ENCODE data around the gene CDCA7L.

CDCA7L gene, protein sequence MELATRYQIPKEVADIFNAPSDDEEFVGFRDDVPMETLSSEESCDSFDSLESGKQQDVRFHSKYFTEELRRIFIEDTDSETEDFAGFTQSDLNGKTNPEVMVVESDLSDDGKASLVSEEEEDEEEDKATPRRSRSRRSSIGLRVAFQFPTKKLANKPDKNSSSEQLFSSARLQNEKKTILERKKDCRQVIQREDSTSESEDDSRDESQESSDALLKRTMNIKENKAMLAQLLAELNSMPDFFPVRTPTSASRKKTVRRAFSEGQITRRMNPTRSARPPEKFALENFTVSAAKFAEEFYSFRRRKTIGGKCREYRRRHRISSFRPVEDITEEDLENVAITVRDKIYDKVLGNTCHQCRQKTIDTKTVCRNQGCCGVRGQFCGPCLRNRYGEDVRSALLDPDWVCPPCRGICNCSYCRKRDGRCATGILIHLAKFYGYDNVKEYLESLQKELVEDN

GRCh38 chr7:21945454-21946221 is at the start of gene CDCA7L:
Gene CDCA7L, minus strand, starts transcription at chr7:21945899. Its CDS starts 95 bp downstream, at chr7:21945804.
- peak; percentile 68 for DNase-seq

DNA sequence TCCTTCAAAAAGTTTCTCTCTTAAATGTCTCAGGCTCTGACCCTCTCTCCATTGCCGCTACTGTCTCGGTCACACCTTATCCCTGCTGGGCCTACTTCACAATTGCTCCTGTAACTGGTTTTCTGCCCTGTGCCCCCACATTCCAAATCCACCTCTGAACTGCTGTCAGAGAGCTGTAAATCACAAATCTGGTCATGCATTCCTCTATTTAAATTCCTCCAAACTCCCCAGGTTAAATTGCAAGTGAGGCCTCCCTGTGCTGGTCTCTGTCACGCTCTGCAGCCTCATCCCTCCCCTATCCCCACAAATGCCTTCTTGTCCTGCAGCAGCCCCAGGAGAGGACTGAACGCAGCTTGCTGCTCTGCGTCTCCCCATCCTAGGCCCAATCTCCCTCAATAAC is 40.4 kb upstream of the CDCA7L start:
- no peak for DNase-seq

DNA sequence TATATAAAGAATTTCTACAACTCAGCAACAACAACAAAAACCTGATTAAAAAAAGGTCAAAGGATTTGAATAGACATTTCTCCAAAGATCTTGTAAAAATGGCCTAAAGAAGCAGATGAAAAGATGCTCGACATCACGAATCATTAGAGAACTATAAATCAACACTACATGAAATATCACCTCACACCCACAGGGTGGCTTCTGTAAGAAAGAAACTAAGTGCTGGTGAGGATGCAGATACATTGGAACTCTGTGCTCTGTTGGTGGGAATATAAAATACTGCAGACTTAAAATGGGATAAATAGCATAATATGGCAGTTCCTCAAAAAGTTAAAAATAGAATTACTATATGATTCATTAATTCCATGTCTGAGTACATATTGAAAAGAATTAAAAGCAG is 38.3 kb upstream of the CDCA7L start:
- no peak for DNase-seq

DNA sequence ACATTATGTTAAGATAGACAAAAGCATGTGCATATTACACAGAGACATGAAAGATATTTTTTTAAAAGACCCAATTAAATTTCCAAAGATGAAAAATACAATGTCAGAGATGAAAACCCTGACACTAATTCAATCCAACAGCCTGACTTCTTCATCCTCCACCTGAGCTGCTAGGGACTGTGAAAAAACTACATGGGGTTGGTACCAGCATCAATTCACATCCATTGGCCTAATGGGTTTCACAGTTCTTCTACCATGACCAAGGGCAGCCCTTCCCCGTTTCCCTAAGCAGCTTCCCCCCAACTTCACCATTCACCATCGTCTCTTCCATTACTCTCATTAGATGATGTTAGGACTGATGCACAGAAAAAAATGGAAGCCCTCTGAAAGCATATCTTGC is 37.4 kb upstream of the CDCA7L start:
- no peak for DNase-seq

- DNase-seq = no peak
Observed at GRCh38 chr7:21981524-21981923, 35.8 kb upstream of the CDCA7L start.

GRCh38 chr7:21980926-21981500 is 35.3 kb upstream of the CDCA7L start:
- DNase-seq = no peak

GRCh38 chr7:21972397-21972784 is 26.7 kb upstream of the CDCA7L start:
- DNase-seq = no peak

DNA sequence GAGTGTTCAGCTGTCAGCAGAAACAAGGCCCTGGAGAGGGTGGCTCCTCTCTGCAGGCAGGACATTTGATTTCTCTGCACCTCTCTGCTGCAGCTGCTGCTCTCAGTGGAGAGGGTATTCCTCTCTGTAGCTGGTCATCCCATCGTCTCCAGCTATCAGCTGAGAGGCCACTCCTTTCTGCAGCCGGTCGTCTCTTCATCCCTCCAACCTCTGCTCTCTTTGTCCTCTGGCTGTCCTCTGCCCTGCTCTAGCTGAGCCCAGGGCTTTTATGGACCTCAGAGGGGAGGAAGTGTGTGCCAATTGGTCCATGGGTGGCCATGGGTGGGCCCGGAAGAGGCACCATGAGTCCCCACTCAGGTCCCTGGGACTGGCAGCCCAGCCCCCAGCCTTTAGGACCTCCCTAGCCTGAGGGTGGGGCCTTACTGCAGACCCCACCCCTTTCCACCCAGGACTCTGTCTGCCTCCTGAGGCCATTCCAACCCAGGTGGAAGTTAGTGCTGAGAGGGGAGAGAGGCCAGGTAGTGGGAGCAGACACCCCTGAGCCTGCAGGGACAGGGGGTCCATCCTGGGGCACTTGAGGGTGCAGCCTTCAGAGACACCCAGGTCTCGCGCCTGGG is 26.2 kb upstream of the CDCA7L start:
- no peak for DNase-seq

DNA sequence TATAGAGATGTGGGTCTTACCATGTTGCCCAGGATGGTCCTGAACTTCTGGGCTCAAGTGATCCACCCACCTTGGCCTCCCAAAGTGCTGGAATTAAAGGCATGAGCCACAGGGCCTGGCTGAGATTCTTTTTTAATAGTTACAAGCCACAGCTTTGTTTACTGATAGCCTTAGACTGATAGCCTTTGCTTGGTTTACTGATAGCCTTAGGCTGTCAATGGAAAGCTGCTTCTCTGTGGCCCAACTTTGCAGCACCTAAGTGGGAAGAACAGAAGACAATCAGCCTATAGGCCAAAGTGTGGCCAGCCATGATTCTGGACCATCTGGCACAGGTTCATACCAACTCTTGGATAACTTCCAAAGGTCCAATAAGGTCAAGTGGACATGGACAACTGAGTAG is 24.1 kb upstream of the CDCA7L start:
- no peak for DNase-seq

- no peak for DNase-seq
Observed at GRCh38 chr7:21967598-21968003, 21.9 kb upstream of the CDCA7L start.

- DNase-seq = no peak
Observed at GRCh38 chr7:21966271-21966670, 20.6 kb upstream of the CDCA7L start.

- no peak for DNase-seq
Observed at GRCh38 chr7:21965291-21965690, 19.6 kb upstream of the CDCA7L start.

DNA sequence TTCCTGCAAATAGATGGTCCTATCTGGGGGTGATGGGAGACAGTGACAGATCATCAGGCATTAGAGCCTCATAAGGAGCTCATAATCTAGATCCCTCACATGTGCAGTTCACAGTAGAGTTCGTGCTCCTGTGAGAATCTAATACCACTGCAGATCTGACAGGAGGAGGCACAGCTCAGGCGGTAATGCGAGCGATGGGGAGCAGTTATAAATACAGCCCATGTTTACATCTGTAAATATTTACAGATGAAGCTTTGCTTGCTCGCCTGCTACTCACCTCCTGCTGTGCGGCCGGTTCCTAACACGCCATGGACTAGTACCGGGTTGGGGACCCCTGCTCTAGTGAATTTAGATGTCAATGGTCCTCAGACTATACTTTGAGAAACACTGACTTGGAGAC is 17.0 kb upstream of the CDCA7L start:
- no peak for DNase-seq

GRCh38 chr7:21960922-21961321 is 15.2 kb upstream of the CDCA7L start:
- DNase-seq = no peak

DNA sequence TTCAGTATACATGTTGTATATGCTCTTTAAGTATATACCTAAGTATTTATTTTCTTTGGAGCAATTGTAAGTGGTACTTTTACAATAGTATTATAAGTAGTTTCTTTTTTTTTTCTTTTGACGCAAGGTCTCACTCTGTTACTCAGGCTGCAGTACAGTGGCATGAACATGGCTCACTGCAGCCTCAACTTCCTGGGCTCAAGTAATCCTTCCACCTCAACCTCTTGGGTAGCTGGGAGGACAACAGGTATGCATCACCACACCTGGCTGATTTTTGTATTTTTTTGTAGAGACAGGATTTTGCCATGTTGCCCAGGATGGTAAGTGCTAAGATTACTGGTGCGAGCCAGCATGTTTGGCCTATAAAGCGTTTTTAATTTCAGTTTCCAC is 13.7 kb upstream of the CDCA7L start:
- no peak for DNase-seq

- DNase-seq = no peak
Observed at GRCh38 chr7:21953781-21954180, 8.1 kb upstream of the CDCA7L start.

- DNase-seq = no peak
Observed at GRCh38 chr7:21948887-21949540, 3.3 kb upstream of the CDCA7L start.

DNA sequence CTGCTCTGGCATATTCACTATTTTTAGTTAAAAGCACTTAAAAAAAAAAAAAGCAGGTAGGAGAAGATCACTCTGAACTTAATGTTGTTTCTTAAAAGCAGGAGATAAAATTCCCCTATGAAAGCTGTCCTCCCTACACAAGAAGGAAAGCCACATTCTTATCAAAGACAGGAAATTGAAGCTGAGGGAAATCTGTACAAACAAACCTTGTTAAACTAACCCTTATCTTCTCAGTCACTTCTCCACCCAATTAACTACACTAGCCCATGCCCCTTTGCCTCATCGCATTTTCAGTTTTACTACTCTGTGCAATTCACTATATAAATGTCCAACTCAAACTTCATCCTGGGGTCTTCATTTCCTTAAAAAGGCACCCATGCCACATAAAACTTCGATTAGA is 2.7 kb upstream of the CDCA7L start:
- DNase-seq = no peak

DNA sequence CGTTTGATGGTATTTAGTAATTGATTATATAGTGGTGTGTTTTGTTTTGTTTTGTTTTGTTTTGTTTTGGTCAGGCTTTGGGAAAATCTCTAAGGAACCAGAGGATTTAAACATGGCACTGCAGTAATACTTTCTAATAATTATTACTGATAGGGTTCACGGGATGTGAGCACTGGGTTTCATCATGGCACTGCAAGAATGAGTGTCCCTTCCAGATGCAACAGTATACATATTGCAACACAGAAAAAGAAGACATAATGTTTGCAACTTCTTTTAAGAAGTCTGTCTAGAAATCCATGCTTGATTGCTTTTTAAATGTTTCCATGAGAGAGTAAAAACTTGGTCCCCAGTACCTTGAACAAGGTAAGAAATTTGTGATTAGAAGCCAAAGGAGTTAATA is 2.2 kb upstream of the CDCA7L start:
- no peak for DNase-seq

GRCh38 chr7:21947056-21947455 is 1.4 kb upstream of the CDCA7L start:
- DNase-seq = no peak

DNA sequence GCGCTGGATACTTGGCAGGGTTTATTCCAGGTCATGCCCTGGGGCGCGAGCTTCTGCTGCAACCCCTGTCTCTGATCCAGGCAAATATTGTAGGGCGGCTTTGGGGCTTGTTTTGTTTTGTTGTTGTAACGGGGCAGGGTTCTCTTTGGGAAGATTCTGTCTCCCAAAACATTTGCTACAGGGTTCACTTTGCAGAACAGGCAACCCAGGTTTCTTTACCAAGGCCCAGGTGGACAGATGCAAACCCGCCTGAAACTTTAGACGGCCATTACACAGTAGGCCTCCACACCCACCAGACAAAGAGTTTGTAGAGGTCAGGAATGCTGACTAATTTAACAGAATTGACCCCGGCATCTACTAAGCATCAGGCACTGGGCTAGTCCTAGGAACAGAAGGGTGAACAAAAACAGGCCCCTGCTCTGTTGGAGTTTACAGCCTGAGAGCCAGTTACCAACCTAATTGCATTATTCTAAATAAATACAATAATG is 567 bp upstream of the CDCA7L start:
- no peak for DNase-seq

- DNase-seq = peak; percentile 30
Observed at GRCh38 chr7:21944616-21945453, 864 bp downstream of the CDCA7L start.
